HG03060 (cell line): Measurements from ENCODE around the gene MMP13.
A peak's percentile ranks its signal among the peaks of the same experiment; 100 is the strongest.
"Not testable (repeated sequence)": the region's sequence is repeated elsewhere in the genome, so short reads cannot be mapped to it uniquely, and the experiment has no call there.

Experiments used
- ATAC-seq: cut with Tn5 transposase; IDR thresholded peaks from one replicate; pipeline ENCODE4 v1.9.1; 2021; ENCODE audit warnings: low read depth, moderate number of reproducible peaks; ENCODE audit not compliant: unreplicated experiment

The MMP13 gene

DNA sequence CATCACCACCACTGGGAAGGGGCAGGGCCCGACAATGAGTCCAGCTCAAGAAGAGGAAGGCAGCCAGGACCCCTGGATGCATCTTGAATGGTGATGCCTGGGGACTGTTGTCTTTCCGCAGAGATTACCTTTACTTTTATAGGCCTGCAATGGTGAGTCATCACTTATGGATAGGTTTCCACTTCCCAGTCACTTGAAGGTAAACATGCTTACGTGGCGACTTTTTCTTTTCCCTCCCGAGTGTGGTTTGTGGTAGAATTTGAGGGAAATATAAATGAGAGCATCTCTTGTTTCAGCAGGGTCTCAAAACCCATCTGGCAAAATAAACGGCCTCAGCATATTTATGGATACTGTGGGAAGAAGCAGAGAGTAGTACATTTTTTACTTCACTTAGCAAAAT is at the start of gene MMP13:
Gene MMP13, minus strand, starts transcription at position 109 of the 400 bp plus-strand sequence. Its CDS starts 27 bp downstream, at position 82.
- ATAC-seq = no peak

DNA sequence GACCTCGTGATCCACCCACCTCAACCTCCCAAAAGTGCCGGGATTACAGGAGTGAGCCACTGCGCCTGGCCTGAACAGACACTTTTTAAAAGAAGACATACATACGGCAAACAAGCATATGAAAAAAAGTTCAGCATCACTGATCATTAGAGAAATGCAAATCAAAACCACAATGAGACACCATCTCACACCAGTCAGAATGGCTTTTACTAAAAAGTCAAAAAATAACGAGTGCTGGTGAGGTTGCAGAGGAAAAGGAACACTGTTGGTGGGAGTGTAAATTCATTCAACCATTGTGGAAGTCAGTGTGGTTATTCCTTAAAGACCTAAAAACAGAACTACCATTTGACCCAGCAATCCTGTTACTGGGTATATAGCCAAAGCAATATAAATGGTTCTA is 48.7 kb upstream of the MMP13 start:
- ATAC-seq = not testable (repeated sequence)

DNA sequence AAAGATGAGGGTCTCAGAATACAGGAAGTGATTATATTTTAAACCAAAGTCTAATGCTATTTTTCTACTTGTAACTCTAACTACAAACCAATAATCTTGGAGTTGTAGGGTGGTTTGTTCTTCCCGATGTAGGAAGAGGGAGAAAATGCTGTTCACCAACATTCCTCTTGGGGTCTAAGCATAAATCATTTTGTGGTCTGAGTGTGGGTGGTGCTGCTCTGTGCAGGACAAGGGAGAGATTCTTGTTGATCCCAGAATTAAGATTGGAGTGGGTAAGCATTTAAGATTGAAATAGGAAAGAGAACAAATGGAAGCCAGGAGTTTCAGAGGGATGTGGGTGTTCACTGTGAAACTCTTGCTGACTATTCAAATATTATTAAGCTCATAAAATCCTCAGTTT is 38.6 kb upstream of the MMP13 start:
- ATAC-seq = no peak

DNA sequence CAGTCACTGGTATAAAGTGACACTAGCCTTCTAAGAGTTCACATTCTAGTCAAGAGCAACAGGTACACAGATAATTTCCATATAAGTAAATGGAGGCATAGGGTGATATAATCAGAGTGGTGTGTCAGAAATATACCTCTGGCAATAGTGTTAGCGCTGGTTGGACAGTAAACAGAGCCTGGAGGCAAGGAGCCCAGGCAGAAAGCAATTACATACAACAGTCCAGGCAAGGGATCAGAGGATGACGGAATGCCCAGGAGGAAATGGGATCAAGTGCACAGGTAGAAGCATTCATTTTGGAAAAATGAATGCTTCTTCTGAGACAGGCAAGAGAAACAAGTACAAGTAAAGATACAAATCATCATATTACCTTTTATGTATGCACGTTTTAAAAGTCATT is 36.2 kb upstream of the MMP13 start:
- ATAC-seq = no peak

DNA sequence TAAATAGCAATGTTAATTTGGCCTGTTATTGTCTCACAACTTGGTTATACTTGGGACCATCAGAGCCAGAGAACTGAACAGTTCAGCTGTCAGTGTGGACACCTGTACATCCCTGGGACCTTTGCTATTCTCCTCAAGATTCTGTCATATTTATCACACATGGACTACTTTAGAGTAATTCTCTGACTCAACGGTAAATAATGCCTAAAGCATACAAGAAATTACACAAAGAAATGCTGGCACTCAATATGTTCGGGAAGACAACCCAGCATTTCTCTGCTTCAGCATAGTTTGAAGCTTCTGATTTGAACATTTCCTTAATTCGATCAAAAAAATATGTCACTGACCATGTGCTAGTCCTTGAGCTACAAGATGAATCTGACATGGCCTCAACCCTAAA is 34.6 kb upstream of the MMP13 start:
- no peak for ATAC-seq

DNA sequence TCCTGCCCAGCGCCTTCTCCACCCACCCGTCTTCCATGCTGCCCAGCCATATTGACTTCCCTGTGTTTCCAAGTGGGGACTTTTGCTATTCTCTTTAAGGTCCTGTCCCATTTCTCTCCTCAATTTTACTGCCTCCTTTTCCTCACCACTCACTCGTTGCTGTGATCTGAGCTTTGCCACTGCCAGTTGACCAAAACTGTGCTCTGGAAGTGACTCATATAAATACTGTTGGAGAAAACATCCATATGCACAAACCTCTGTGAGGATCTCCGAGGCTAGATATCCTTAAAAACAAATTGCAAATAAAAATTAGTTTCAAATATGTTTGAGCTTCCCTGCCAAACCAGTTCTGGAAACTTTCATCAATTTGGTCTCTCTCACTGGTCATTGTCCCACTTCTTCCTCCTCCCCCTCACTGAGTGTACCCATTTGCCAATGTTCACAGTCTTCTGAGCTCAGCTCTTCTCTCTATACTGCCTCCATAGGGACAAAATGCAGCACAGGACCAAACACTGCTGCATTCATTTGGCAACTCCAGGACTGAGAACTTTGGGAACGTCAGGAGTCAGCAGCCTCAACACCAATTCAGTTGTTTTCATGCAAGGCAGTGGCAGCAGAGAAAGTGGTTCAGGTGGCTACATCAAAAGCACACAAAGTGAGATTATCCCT is 34.0 kb upstream of the MMP13 start:
- no peak for ATAC-seq

DNA sequence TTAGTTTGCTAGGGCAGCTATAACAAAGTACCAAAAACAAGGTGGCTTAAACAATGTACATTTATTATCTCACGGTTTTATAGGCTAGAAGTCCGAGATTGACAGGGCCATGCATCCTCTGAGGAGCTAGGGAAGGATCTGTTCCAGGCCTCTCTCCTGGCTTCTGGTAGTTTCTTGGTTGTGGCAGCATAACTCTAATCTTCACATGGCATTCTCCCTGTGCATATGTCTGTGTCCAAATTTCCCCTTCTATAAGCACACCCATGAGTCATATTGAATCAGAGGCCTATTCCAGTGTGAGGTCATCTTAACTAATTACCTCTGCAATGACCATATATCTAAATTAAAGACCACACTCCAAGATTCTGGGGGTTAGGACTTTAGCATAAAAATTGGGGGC is 31.3 kb upstream of the MMP13 start:
- ATAC-seq = no peak

DNA sequence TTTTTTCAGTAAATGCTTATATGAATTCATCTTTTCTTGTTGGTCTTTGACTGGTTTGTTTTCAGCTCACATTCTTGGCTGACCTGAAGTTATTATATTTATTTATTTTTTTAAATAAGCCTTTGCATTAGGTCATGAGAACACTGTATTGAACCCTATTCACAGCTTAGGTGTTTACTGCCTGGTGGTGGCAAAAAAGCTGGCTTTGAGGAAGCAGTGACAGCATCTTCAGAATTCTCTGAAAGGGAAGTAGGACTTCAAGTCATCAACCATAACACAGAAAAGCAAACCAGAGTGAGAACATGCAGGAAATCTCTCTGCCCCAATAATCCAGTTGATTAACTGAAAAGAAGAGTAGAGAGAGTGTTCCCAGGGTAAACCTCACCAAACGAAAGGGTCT is 30.3 kb upstream of the MMP13 start:
- ATAC-seq = no peak

DNA sequence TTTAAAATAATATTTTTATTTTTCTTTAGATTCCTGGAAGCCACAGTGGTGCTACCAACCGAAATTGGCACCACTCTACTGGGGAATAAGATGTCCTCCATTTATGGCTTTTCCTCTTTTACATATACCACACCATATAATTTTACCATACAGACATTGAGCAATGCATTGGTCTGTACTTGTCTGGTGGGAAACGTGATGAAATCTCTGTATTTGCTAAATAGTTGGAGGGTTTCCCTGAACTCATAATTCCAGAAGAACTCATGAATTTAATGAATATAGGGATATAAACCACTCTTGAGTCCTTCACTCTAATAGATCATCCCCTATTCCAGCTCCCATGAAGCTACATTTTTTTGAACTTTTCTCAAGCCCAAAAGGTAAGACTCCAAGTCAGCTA is 28.0 kb upstream of the MMP13 start:
- no peak for ATAC-seq

DNA sequence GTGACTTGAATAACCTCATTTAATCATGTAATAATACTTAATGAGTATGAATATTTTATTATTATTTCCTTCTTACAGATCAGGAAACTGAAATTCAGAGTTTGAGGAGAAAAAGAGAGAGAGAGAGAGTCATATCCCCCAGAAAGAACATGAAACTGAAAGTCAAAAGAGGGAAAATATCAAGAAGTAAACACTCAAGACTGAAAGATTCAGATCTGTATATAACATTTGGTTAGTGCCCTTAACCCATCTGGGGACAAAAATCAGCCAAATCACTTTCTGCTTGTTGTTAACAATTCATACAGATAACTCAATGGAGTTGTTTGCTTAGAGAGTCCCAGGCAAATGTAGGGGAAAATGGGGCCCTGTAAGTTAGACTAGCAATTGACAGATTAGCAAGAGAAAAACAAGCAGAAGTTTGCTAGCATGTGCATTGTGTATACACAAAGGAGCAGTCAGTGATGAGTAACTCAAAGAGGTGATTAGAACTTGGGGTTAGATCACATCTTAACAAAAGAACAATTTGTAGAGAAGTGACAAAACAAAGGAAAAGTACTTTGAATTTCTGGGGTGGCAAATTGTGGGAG is 25.9 kb upstream of the MMP13 start:
- peak; percentile 79 for ATAC-seq

DNA sequence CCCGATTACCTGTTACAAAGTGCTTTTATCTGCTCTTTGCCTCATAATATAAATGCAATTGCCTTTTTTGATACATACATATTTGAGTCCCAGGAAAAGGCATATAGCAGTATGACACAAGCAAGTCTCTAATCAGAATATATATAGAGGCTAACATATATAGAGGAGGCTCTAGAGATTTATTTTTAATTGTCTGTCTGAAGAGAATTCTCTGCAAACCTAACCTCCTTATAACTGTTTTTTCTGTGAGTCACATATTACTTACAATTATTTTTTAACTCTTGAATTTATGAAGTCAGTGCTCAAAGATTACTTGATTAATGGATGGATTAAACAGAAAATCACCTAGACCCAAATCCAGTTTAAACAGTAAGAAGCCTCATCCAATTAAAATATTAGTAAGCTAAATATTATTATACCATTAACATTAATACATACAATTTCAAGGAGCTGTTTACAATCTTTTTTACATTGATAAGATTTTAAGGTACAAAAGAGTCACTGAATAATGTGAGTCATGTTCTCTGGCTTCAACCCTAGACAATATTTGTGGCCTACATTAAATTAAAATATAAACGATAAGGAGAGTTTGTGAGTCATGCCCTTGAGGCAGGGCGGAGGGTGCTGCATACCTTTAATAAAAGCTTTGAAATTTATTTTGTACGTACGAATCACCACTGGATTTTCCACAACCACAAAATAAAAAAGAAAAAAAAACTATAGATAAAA is 19.2 kb upstream of the MMP13 start:
- no peak for ATAC-seq

DNA sequence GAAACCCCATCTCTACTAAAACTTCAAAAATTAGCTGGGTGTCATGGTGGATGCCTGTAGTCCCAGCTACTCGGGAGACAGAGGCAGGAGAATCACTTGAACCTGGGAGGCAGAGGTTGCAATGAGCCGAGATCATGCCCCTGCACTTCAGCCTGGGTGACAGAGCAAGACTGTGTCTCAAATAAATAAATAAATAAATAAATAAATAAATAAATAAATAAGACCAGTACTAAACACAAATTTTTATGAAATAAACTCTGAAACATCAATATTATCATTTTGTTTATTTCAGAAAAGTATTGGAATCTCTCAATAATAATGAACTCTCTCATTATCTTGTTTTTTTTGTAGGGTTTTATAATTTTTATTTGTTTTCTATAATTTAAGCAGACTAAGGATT is 18.2 kb upstream of the MMP13 start:
- ATAC-seq = not testable (repeated sequence)

DNA sequence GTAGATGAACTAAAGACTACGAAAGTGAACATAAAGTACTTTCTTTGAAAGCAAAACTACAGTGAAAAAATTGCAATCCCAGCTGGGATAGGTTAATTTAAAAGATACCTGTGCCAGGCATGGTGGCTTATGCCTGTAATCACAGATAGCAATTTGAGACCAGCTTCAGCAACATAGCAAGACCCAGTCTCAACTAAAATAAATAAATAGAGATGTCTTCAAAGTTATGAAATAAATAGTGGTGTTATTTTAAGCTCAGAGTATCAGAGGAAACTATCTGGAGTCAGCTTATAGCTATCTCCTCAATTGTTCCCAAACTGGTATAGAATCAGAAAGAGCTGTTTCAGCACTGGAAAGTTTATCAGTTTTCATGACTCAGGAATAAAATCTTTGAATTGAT is 17.3 kb upstream of the MMP13 start:
- ATAC-seq = no peak

DNA sequence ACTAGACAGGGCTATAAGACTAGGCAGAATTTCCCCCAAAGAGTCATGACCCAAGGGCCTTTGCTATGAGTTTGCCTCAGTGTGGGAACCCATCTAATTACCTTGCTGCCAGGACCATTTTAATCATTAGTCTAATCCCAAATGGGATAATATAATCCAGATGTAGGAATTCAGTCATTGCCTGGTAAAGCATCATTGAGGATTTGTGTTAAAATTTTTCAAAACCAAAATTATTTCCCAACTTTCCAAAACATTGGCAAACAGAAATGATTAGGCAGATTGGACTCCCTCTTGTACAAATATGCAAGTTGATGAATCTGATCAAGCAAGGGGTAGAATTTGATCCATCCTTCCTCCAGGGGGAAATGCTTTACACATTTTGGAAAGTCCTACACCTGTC is 16.2 kb upstream of the MMP13 start:
- no peak for ATAC-seq

DNA sequence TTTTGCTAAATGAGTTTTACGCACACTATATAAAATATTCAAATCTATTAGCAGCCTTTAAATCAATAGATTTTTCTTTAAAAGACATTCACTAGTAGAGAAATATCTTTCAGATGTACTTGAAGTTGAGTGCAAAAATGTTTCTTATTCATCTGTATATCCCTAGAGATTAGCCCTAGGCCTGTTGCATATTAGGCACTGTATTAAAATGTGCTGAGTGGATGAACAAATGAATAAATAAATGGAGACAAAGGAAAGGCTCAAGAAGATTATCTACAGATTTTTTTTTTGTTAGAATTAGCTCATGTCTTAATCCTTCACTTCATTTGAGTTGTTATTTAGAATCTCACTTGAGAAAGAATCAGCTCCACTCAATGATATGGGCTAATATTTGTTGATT is 12.0 kb upstream of the MMP13 start:
- no peak for ATAC-seq

DNA sequence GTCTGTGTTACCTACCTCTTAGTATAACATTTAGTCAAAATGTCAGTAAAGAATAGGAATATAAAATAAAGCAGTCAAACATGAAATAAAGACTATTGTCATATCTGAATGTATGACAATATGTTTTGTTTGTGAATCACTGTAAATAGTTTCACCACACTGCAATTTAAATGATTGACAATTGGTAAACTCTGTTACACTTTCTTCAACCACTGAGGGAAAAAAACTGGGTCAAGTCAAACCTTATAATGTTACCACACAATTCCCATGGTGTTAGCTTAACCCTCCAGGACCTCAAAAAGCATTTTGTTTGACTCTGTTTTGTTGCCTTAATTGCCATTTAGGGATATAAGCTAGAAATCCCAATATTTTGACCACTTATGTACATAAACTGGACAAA is 10.5 kb upstream of the MMP13 start:
- no peak for ATAC-seq

DNA sequence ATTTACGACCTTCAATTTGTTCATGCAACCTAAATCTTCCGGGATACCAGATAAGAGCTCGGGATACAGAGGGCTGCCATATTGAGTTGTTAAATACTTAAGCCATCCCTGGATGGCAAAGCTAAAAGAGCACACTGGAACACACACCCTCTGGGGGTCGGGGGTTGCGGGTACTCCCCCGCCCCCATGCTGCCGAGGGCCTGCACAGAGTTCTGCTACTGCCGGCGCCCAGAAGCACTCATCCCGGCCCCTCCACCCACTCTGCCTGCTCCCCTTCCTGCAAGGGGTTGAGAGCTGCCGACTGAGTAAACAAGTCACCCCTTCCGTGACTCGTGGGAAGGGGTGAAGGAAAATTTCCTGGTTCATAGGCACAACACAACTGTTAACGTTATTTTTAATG is 9.3 kb upstream of the MMP13 start:
- ATAC-seq = no peak

DNA sequence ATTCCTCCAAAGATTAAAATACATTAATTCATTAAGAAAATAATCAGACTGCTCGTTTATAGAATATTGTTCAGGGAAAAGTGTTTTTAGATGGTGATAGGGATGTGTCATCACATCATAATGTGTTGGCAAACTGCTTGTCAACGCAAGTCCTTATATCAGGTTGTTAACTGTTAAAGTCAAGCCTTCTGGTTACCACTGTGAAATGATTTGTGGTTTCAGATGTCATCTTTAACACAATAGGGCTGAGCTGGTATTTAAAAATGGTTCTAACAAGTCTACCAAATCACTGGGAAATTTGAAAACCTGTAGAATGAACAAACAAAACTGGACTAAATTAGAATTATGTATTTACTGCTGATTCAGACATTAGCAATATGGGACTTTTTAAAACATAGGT is 2.4 kb upstream of the MMP13 start:
- no peak for ATAC-seq

DNA sequence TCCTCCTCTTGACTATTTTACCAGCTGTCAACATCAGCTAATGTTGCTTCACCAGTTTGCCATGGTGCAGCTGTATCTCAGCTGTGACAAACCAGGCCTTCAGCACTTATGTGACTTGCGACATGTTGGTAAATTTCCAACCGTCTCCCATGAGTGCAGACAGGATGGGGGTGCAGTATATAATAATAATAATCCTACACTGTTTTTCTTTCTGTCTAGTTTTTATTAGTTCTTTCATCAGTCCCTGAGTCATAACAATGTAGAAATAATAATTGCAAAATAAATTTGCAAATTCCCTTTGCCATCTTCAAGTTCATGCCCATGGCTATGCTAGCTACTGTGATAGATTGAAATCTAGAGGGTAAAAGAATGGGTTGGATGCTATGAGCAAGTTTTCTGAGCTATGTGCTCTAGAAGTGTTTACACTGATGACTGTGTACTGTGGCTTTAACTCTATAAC is 4.9 kb downstream of the MMP13 start:
- ATAC-seq = no peak

DNA sequence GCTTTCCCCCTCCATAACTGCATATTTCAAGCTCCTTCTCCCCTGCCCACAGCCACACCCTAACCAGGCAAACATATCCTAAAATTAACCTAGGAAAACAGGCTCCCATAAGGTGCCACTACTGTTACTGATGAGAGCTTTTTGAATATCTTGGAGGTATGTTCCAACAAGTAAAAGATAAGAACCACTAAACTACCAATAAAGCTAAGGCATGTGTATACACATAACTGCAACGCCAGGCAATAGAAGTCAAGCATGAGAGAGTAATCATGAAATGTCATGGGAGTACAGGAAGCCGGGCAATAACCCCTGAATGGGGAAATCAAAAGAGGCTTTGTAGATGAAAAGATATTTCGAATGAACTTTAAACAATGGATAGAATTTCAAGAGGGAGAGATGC is 9.3 kb downstream of the MMP13 start:
- ATAC-seq = no peak

DNA sequence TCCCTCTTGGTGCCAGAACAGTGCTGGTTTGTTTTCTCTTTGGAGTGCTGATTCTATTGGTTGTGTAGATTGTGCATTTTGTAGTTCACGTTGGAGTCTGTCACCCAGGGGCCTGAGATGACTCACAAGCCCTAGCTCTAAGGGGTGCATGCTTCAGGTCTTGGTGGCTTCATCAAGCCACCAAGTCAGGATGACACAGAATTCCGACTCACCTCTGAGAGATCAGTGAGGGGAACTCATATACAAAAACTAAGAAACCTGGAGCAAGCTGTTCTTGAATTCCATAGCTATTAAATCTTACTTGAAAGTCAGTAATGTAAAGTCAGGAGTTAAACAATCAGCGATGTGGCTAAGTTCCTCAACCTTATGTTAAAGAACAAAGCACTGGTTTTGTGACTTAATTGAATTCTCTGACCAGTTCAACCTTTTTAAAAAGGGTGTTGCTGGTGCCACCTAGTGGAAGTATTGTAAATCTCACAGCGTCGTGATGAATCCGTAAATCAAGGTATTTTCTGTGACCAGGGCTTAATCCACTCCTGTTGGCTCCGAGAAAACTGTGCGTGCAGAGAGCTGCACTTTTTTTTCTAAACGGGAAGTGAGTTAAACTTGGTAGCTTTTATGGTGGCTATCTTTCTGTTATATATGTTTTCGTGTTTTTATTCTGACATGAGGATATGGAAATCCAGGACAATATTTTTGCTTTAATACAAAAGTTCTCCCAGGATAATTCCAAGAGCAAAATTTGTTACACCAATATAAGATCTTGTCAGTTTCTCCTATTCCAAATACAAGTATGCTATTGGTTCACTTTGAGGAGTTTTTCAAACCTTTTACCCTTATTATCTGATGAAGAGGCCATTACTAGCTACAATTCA is 14.6 kb downstream of the MMP13 start:
- ATAC-seq = peak; percentile 65
